WERI-Rb-1 (cell line): ENCODE results near the gene TMTC3.

Experiments used
- DNase-seq: peaks from one replicate; pipeline ENCODE4 v3.0.0-alpha.2; 2020
- H3K27ac ChIP-seq: fragments of 250-450 bp; sonication (Bioruptor Pico); 2 replicates; pipeline ENCODE4 v1.5.1; 2020; ENCODE audit warnings: mild to moderate bottlenecking, moderate library complexity
- H3K27me3 ChIP-seq: fragments of 250-450 bp; sonication (Bioruptor Pico); 2 replicates; pipeline ENCODE4 v1.5.1; 2021; ENCODE audit warnings: mild to moderate bottlenecking, low read depth, moderate library complexity; ENCODE audit not compliant: insufficient read depth, severe bottlenecking
- H3K36me3 ChIP-seq: fragments of 250-450 bp; sonication (Bioruptor Pico); 2 replicates; pipeline ENCODE4 v1.5.1; 2020; ENCODE audit warnings: mild to moderate bottlenecking, moderate library complexity
- H3K4me3 ChIP-seq: 2 replicates; pipeline ENCODE4 v1.5.1; 2011; ENCODE audit warnings: low read depth, mild to moderate bottlenecking, control low read depth, low read length
- H3K9me3 ChIP-seq: fragments of 250-450 bp; sonication (Bioruptor Pico); 2 replicates; pipeline ENCODE4 v1.5.1; 2021; ENCODE audit warnings: mild to moderate bottlenecking, moderate library complexity; ENCODE audit not compliant: severe bottlenecking
- CTCF ChIP-seq: IDR thresholded peaks from 2 replicates; pipeline ENCODE4 v1.5.1; 2011; ENCODE audit warnings: low read depth, mild to moderate bottlenecking, control low read depth, inconsistent platforms, low read length

The TMTC3 gene

DNA sequence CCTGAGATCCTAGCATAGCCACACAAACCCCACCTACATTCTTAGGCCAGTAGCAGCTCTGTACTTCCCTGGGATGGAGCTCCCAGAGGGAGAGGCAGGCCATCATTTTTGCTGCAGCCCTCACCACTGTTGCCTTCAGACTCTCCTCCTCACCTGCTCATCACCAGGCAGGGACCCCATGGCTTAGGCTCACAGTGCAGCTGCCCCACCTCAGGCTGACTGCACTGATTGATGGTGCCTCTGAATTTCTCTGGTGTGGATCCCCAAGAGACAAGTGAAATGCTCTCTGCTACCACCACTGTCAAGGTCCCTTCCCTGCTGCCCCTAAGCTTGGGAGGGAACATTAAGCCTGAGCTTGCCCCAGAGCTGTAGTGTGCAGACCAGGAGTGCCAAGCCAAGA is 76.2 kb downstream of the TMTC3 start:
- H3K9me3 ChIP-seq: peaks cover 3% of the 10 kb centered on the region
- H3K36me3 ChIP-seq: no peaks in the 10 kb centered on the region
- no peak for TF ChIP-seq CTCF
- no peak overlapping the region for H3K27ac ChIP-seq
- H3K27me3 ChIP-seq: no peaks in the 10 kb centered on the region
- no peak overlapping the region for H3K4me3 ChIP-seq
- DNase-seq: no peak

GRCh38 chr12:88219861-88220260 is 77.8 kb downstream of the TMTC3 start:
- TF ChIP-seq CTCF: no peak

DNA sequence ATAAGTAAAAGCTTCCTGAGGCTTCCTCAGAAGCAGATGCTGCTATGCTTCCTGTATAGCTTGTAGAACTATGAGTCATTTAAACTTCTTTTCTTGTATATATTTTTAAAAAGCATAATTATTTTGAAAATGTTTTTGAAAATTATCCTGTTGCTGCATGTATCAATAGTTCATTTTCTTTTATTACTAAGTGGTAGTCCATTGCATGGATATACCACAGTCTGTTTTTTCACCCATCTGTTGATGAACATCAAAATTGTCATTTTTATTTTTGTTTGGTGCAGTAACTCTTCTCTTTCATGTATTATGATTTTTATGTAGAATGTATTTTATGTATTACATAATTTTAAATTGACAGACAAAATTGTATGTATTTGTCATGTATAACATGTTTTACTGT is 81.4 kb downstream of the TMTC3 start:
- Histone ChIP-seq H3K27ac (no peak overlapping the region), H3K27me3 (no peaks in the 10 kb centered on the region), H3K4me3 (no peak overlapping the region), H3K36me3 (no peaks in the 10 kb centered on the region), H3K9me3 (peaks cover 3% of the 10 kb centered on the region)
- DNase-seq: no peak
- no peak for TF ChIP-seq CTCF

More at GRCh38 chr12:88219861-88220260, 77.8 kb downstream of the TMTC3 start:
- no peaks in the 10 kb centered on the region for H3K36me3 ChIP-seq
- peaks cover 3% of the 10 kb centered on the region for H3K9me3 ChIP-seq
- no peak overlapping the region for H3K4me3 ChIP-seq
- no peak for DNase-seq
- no peaks in the 10 kb centered on the region for H3K27me3 ChIP-seq
- H3K27ac ChIP-seq: no peak overlapping the region

- no peak for TF ChIP-seq CTCF
- H3K27ac ChIP-seq: no peak overlapping the region
- no peak for DNase-seq
Measured at GRCh38 chr12:88225776-88226175, 83.7 kb downstream of the TMTC3 start.

DNA sequence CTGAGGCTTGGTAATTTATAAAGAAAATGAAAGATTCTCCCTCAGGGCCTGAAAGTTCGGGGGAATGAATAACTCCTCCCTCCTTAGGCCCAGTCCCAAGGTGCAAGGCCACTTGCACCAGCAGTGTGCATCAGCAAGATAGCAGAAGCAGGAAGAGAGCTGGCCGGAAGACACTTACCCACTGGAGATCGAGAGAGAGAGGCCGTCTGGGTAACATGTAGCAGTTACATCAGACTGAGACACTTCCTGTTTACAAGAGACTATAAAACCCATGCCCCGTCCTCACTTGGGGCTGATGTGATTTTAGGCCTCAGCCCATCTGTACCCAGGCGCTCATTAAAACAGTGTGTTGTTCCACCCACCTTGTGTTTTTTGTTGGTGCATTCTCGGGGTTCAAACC is 85.2 kb downstream of the TMTC3 start:
- Histone ChIP-seq H3K27me3 (no peaks in the 10 kb centered on the region), H3K27ac (no peak overlapping the region), H3K4me3 (no peak overlapping the region), H3K9me3 (no peaks in the 10 kb centered on the region), H3K36me3 (no peaks in the 10 kb centered on the region)
- no peak for DNase-seq
- no peak for TF ChIP-seq CTCF

More at GRCh38 chr12:88225776-88226175, 83.7 kb downstream of the TMTC3 start:
- H3K27me3 ChIP-seq: no peaks in the 10 kb centered on the region
- no peak overlapping the region for H3K4me3 ChIP-seq
- H3K36me3 ChIP-seq: no peaks in the 10 kb centered on the region
- H3K9me3 ChIP-seq: peaks cover under 1% of the 10 kb centered on the region

DNA sequence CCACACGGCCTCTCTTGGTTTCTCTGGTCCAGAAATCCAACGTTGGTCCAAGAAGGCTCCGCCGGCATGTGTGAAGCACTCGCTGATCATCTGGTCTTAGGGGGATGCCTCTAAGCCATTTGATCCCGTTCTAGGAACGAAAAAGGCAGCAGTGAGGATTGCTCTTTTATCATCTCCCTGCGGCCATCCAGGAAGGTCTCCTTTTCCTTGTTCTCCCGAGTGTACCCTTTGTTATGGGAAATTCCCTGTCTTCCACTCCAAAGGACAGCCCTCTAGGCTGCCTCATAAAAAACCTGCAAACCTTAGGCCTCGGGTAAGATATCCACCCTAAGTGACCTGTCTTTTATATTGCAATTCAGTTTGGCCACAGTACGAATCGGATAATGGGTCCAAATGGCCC is 85.8 kb downstream of the TMTC3 start:
- DNase-seq: no peak
- H3K9me3 ChIP-seq: no peaks in the 10 kb centered on the region
- H3K27ac ChIP-seq: no peak overlapping the region
- no peaks in the 10 kb centered on the region for H3K36me3 ChIP-seq
- no peaks in the 10 kb centered on the region for H3K27me3 ChIP-seq
- H3K4me3 ChIP-seq: no peak overlapping the region
- no peak for TF ChIP-seq CTCF
